ENCODE measurements around the gene ZNF90.

- TF ChIP-seq POLR2A (IDR thresholded peaks at IDR 0.05), result no peak
- TF ChIP-seq, protein P1, sequence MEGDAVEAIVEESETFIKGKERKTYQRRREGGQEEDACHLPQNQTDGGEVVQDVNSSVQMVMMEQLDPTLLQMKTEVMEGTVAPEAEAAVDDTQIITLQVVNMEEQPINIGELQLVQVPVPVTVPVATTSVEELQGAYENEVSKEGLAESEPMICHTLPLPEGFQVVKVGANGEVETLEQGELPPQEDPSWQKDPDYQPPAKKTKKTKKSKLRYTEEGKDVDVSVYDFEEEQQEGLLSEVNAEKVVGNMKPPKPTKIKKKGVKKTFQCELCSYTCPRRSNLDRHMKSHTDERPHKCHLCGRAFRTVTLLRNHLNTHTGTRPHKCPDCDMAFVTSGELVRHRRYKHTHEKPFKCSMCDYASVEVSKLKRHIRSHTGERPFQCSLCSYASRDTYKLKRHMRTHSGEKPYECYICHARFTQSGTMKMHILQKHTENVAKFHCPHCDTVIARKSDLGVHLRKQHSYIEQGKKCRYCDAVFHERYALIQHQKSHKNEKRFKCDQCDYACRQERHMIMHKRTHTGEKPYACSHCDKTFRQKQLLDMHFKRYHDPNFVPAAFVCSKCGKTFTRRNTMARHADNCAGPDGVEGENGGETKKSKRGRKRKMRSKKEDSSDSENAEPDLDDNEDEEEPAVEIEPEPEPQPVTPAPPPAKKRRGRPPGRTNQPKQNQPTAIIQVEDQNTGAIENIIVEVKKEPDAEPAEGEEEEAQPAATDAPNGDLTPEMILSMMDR (IDR thresholded peaks at IDR 0.05), result no peak
Observed at GRCh38 chr19:20072936-20073335, 4.9 kb upstream of the ZNF90 start.

All from Peyer's patch (tissue), 4 donors.